A549 (cell line): ENCODE measurements around the gene CAB39. TPM values are rescaled to one million over a fixed set of nuclear protein-coding genes. Genes with fewer than 3 reads are reported as not detected.

ENCODE experiments used
- ATAC-seq, 2 experiments: fragments of 200-7000 bp in 1 of 2; fragments of >200 bp in 1 of 2; cut with Nextera tagmentation in 1 of 2; cut with Tn5 transposase in 1 of 2; 3 replicates each; pipeline versions ENCODE4 v1.8.0 to v1.9.1; 2018 to 2020; ENCODE audit warnings: mild to moderate bottlenecking in 1 of 2, moderate library complexity in 1 of 2
- CTCF ChIA-PET: fragments of 300-600 bp; sonication (Branson Sonifier 250); formaldehyde crosslinking; extraction: SDS; loops from one replicate; lab custom pipeline; 2021; ENCODE audit warnings: antibody characterized with exemption, inconsistent platforms; lab: Yijun Ruan, JAX
- POLR2A ChIA-PET: fragments of 350-600 bp; formaldehyde crosslinking; extraction: SDS; loops from one replicate; lab custom pipeline; 2021; ENCODE audit warnings: antibody characterized with exemption, inconsistent platforms; lab: Yijun Ruan, JAX
- DNase-seq, 2 experiments: peaks; one replicate each; pipeline versions ENCODE4 v3.0.0 to v3.0.0-alpha.2; 2011 to 2016; ENCODE audit warnings: low read depth in 1 of 2, low spot score in 1 of 2
- FAIRE-seq: peaks from 2 replicates; lab custom pipeline; 2011; peaks lifted over from hg19 to GRCh38; lab: Jason Lieb, UNC
- H3K27ac ChIP-seq, 2 experiments: fragments of >200 bp; sonication (Bioruptor Twin); formaldehyde crosslinking; 3 replicates each; pipeline ENCODE4 v1.5.1; 2016 to 2017
- H3K4me1 ChIP-seq: fragments of >200 bp; sonication (Bioruptor Twin); formaldehyde crosslinking; 3 replicates; pipeline ENCODE4 v1.6.1; 2016
- H3K4me2 ChIP-seq: fragments of >200 bp; sonication (Bioruptor Twin); formaldehyde crosslinking; 3 replicates; pipeline ENCODE4 v1.6.1; 2016
- H3K4me3 ChIP-seq: fragments of >200 bp; sonication (Bioruptor Twin); formaldehyde crosslinking; 3 replicates; pipeline ENCODE4 v1.5.1; 2016
- H3K9me3 ChIP-seq: fragments of >200 bp; sonication (Bioruptor Twin); formaldehyde crosslinking; 3 replicates; pipeline ENCODE4 v1.6.1; 2016
- CBX2 ChIP-seq: fragments of 200-600 bp; sonication (generic); IDR thresholded peaks from 2 replicates; pipeline ENCODE4 v1.6.1; 2016; ENCODE audit warnings: low read depth, mild to moderate bottlenecking, borderline replicate concordance
- CHD2 ChIP-seq: fragments of 150-350 bp; IDR thresholded peaks from 2 replicates; pipeline ENCODE4 v1.6.1; 2014; ENCODE audit warnings: low read length; ENCODE audit not compliant: partially characterized antibody
- CHD4 ChIP-seq: fragments of 200-600 bp; sonication (generic); IDR thresholded peaks from 2 replicates; pipeline ENCODE4 v1.6.1; 2016; ENCODE audit warnings: antibody characterized with exemption, mild to moderate bottlenecking, borderline replicate concordance
- EP300 ChIP-seq, 2 experiments: fragments of >200 bp; sonication (Bioruptor Twin); formaldehyde crosslinking; IDR thresholded peaks; 2 replicates in 1 of 2; 3 replicates in 1 of 2; pipeline ENCODE4 v1.6.1; 2016 to 2017
- ESRRA ChIP-seq: fragments of 150-350 bp; IDR thresholded peaks from 2 replicates; pipeline ENCODE4 v1.6.1; 2014; ENCODE audit warnings: mild to moderate bottlenecking, low read length, borderline replicate concordance
- HOXB5 ChIP-seq: fragments of 250-450 bp; sonication (Bioruptor Pico); IDR thresholded peaks from 2 replicates; pipeline ENCODE4 v1.5.0; 2020; ENCODE audit warnings: mild to moderate bottlenecking, moderate library complexity
- JUNB ChIP-seq: fragments of >200 bp; sonication (Bioruptor Twin); formaldehyde crosslinking; IDR thresholded peaks from 2 replicates; pipeline ENCODE4 v1.6.1; 2016
- KDM1A ChIP-seq: fragments of 200-600 bp; sonication (generic); IDR thresholded peaks from 2 replicates; pipeline ENCODE4 v1.6.1; 2016; ENCODE audit warnings: low read depth, mild to moderate bottlenecking
- NFE2L2 ChIP-seq: fragments of 150-350 bp; conservative IDR thresholded peaks from 2 replicates; pipeline ENCODE4 v1.6.1; 2014; ENCODE audit warnings: low read length
- PHF8 ChIP-seq: fragments of 200-600 bp; sonication (generic); IDR thresholded peaks from 2 replicates; pipeline ENCODE4 v1.6.1; 2016; ENCODE audit warnings: low read depth, mild to moderate bottlenecking, antibody characterized with exemption, moderate library complexity, borderline replicate concordance
- POLR2AphosphoS2 ChIP-seq: conservative IDR thresholded peaks from 2 replicates; pipeline ENCODE4 v1.6.1; 2012; ENCODE audit warnings: low read length, improper control_type of control experiment, inconsistent platforms
- RARB ChIP-seq: fragments of 250-450 bp; sonication (Bioruptor Pico); IDR thresholded peaks from 2 replicates; pipeline ENCODE4 v1.8.0; 2021; ENCODE audit warnings: mild to moderate bottlenecking, moderate library complexity
- RFX5 ChIP-seq: fragments of 450-650 bp; IDR thresholded peaks from 2 replicates; pipeline ENCODE4 v1.7.1; 2014; ENCODE audit warnings: antibody characterized with exemption, mild to moderate bottlenecking, moderate library complexity
- RNF2 ChIP-seq: fragments of 200-600 bp; sonication (generic); IDR thresholded peaks from 2 replicates; pipeline ENCODE4 v1.6.1; 2016; ENCODE audit warnings: low read depth, mild to moderate bottlenecking, antibody characterized with exemption, moderate library complexity, borderline replicate concordance
- SREBF2 ChIP-seq: fragments of 450-650 bp; IDR thresholded peaks from 2 replicates; pipeline ENCODE4 v1.6.1; 2014; ENCODE audit warnings: mild to moderate bottlenecking, moderate library complexity
- TFCP2L1 ChIP-seq: fragments of 250-450 bp; sonication (Bioruptor Pico); IDR thresholded peaks from 2 replicates; pipeline ENCODE4 v1.5.0; 2021; ENCODE audit warnings: mild to moderate bottlenecking
- TP53 ChIP-seq: fragments of 250-450 bp; sonication (Bioruptor Pico); IDR thresholded peaks from 2 replicates; pipeline ENCODE4 v1.5.0; 2021; ENCODE audit warnings: mild to moderate bottlenecking, moderate library complexity
- ZFP36 ChIP-seq: fragments of 450-650 bp; IDR thresholded peaks from 2 replicates; pipeline ENCODE4 v1.6.1; 2014; ENCODE audit warnings: borderline replicate concordance; ENCODE audit not compliant: partially characterized antibody
- ZSCAN20 ChIP-seq: fragments of 250-450 bp; sonication (Bioruptor Pico); IDR thresholded peaks from 2 replicates; pipeline ENCODE4 v1.8.0; 2022; ENCODE audit warnings: mild to moderate bottlenecking, moderate library complexity
- WGBS: methylation state at CpG from one replicate; pipeline ENCODE4 v1.1.6; 2017; ENCODE audit errors: missing lambda C conversion rate; 5-methylcytosine and 5-hydroxymethylcytosine counted together
- polyA plus RNA-seq, 4 experiments: library from polyadenylated mRNA; depleted of rRNA in 3 of 4; stranded (reverse); fragments of >200 nt; fragmentation: RNase III in 1 of 4; extraction: RNeasy Plus Mini Kit Qiagen cat#74134 plus additional on column Dnase treatment in 1 of 4; gene quantifications; 2 replicates in 3 of 4; 3 replicates in 1 of 4; pipeline ENCODE4 v1.2.3, GENCODE V29; 2011 to 2017
- TF ChIP-seq, protein P1 (sequence below): fragments of >200 bp; sonication (Bioruptor Twin); formaldehyde crosslinking; IDR thresholded peaks from 3 replicates; pipeline ENCODE4 v1.6.1; 2016
- TF ChIP-seq, protein P2 (sequence below): fragments of 450-650 bp; IDR thresholded peaks from 2 replicates; pipeline ENCODE4 v1.6.1; 2014; ENCODE audit warnings: antibody characterized with exemption
- TF ChIP-seq, protein P3 (sequence below): fragments of 250-450 bp; sonication (Bioruptor Pico); IDR thresholded peaks from 2 replicates; pipeline ENCODE4 v1.5.0; 2021; ENCODE audit warnings: mild to moderate bottlenecking, moderate library complexity, borderline replicate concordance
- TF ChIP-seq, protein P4 (sequence below): fragments of 200-600 bp; sonication (generic); IDR thresholded peaks from 2 replicates; pipeline ENCODE4 v1.6.1; 2016; ENCODE audit warnings: antibody characterized with exemption, mild to moderate bottlenecking, moderate library complexity
- TF ChIP-seq, protein P5 (sequence below): fragments of 250-450 bp; sonication (Bioruptor Pico); IDR thresholded peaks from 2 replicates; pipeline ENCODE4 v1.5.0; 2020; ENCODE audit warnings: low read depth, mild to moderate bottlenecking, moderate library complexity
- TF ChIP-seq, protein P6 (sequence below): fragments of 150-350 bp; IDR thresholded peaks from 2 replicates; pipeline ENCODE4 v1.6.1; 2014; ENCODE audit warnings: low read depth, mild to moderate bottlenecking, low read length
- TF ChIP-seq, protein P7 (sequence below): fragments of >200 bp; sonication (Bioruptor Twin); formaldehyde crosslinking; IDR thresholded peaks from 2 replicates; pipeline ENCODE4 v1.6.1; 2016

The CAB39 gene
- polyA plus RNA-seq, 2 of the 4 experiments (the other 2 are of a cell fraction) = 28.4 to 54.2 TPM

DNA sequence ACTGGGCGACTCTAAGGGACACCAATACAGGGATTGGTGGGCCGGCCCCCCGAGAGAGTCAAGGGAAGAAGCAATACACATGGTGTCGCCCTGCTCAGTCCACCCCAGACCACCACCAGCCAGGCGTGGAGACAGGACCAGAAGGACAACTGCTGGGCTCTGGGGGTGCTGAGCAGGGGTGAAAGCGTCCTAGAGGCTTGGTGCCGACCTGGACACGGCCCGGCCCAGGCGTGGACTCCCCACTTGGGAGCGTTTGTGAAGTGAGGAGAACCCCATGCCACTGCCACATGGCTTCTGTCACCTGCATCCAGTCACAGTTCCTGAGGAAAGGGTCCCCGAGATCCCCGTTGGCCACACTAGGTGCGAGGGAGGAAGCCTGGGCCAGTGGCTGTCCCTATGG, 116.7 kb downstream of the CAB39 start:
- H3K27ac ChIP-seq = no peak overlapping the region
- FAIRE-seq (no peak), ATAC-seq (no peak), DNase-seq (no peak)
- TF ChIP-seq RNF2 (no peak), ZFP36 (no peak), ZSCAN20 (CRISPR knock-in tag) (no peak), TP53 (CRISPR knock-in tag) (no peak), EP300 (IDR thresholded peaks at IDR 0.05) (no peak), ESRRA (no peak), TFCP2L1 (CRISPR knock-in tag) (no peak), POLR2AphosphoS2 (no peak), RARB (CRISPR knock-in tag) (no peak)
- TF ChIP-seq, protein P1, sequence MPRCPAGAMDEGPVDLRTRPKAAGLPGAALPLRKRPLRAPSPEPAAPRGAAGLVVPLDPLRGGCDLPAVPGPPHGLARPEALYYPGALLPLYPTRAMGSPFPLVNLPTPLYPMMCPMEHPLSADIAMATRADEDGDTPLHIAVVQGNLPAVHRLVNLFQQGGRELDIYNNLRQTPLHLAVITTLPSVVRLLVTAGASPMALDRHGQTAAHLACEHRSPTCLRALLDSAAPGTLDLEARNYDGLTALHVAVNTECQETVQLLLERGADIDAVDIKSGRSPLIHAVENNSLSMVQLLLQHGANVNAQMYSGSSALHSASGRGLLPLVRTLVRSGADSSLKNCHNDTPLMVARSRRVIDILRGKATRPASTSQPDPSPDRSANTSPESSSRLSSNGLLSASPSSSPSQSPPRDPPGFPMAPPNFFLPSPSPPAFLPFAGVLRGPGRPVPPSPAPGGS = no peak
- TF ChIP-seq, protein P2, sequence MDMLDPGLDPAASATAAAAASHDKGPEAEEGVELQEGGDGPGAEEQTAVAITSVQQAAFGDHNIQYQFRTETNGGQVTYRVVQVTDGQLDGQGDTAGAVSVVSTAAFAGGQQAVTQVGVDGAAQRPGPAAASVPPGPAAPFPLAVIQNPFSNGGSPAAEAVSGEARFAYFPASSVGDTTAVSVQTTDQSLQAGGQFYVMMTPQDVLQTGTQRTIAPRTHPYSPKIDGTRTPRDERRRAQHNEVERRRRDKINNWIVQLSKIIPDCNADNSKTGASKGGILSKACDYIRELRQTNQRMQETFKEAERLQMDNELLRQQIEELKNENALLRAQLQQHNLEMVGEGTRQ = no peak
- ChIA-PET POLR2A (no interaction called here), CTCF (interaction anchor here (4.3 kb wide), 1 partner anchor 19 kb away, joined by 27 read pairs; no protein-coding TSS in a partner anchor)
- peaks cover 6% of the 10 kb centered on the region; the same call in 2 of the 3 replicates for H3K9me3 ChIP-seq
- H3K4me2 ChIP-seq = no peak overlapping the region
- H3K4me3 ChIP-seq = no peak overlapping the region
- no peaks in the 10 kb centered on the region for H3K4me1 ChIP-seq
- WGBS = 72% methylated on average over 7 of the region's 14 CpGs

DNA sequence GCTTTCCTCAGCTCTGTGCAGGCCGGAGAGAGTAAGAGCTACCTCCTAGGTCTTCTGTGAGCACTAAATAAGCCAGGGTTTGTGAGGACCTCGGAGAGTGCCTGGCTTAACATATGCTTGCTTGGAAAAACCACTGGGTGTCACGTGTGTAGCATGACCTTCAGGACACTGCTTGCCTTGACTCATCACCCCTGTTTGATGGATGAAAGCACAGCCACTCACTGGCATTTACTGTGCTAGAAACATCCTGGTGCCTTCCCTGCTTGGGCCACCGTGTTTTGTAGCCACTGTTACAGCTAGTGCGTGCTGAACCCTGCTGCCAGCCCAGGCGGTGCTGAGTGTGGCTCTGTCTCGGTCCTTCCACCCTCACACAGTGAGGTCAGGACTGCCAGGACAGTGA, 117.3 kb downstream of the CAB39 start:
- WGBS = 74% methylated on average over 7 of the region's 7 CpGs
- DNase-seq = no peak
- no peak for FAIRE-seq

DNA sequence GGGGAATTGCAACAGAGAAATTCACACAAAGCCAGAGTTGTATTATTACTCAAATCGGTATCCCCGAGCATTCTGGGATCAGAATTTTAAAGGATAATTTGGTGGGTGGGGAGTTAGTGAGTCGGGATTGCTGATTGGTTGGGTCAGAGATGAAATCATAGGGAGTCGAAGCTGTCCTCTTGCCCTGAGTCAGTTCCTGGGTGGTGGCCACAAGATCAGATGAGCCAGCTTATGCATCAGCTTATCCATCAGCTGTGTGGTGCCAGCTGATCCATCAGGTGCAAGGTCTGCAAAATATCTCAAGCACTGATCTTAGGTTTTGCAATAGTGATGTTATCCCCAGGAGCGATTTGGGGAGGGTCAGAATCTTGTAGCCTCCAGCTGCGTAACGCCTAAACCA, 117.8 kb downstream of the CAB39 start:
- peaks cover 6% of the 10 kb centered on the region; the same call in 2 of the 3 replicates for H3K9me3 ChIP-seq
- 45% methylated on average over 7 of the region's 7 CpGs for WGBS
- FAIRE-seq (no peak), DNase-seq (no peak), ATAC-seq (no peak)
- no peak overlapping the region for H3K4me3 ChIP-seq
- ChIA-PET POLR2A (no interaction called here), CTCF (interaction anchor here (1.6 to 4.3 kb wide), 2 partner anchors 18 to 157 kb away, joined by 5 to 27 read pairs; no protein-coding TSS in a partner anchor)
- H3K4me2 ChIP-seq = no peak overlapping the region
- no peak overlapping the region for H3K27ac ChIP-seq
- no peaks in the 10 kb centered on the region for H3K4me1 ChIP-seq
- TF ChIP-seq, protein P3, sequence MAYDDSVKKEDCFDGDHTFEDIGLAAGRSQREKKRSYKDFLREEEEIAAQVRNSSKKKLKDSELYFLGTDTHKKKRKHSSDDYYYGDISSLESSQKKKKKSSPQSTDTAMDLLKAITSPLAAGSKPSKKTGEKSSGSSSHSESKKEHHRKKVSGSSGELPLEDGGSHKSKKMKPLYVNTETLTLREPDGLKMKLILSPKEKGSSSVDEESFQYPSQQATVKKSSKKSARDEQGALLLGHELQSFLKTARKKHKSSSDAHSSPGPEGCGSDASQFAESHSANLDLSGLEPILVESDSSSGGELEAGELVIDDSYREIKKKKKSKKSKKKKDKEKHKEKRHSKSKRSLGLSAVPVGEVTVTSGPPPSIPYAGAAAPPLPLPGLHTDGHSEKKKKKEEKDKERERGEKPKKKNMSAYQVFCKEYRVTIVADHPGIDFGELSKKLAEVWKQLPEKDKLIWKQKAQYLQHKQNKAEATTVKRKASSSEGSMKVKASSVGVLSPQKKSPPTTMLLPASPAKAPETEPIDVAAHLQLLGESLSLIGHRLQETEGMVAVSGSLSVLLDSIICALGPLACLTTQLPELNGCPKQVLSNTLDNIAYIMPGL (CRISPR knock-in tag) = no peak
- TF ChIP-seq PHF8 (no peak), TP53 (CRISPR knock-in tag) (no peak), CHD4 (no peak), SREBF2 (no peak), CHD2 (no peak), RFX5 (no peak), JUNB (no peak), ZSCAN20 (CRISPR knock-in tag) (no peak)
- TF ChIP-seq, protein P4, sequence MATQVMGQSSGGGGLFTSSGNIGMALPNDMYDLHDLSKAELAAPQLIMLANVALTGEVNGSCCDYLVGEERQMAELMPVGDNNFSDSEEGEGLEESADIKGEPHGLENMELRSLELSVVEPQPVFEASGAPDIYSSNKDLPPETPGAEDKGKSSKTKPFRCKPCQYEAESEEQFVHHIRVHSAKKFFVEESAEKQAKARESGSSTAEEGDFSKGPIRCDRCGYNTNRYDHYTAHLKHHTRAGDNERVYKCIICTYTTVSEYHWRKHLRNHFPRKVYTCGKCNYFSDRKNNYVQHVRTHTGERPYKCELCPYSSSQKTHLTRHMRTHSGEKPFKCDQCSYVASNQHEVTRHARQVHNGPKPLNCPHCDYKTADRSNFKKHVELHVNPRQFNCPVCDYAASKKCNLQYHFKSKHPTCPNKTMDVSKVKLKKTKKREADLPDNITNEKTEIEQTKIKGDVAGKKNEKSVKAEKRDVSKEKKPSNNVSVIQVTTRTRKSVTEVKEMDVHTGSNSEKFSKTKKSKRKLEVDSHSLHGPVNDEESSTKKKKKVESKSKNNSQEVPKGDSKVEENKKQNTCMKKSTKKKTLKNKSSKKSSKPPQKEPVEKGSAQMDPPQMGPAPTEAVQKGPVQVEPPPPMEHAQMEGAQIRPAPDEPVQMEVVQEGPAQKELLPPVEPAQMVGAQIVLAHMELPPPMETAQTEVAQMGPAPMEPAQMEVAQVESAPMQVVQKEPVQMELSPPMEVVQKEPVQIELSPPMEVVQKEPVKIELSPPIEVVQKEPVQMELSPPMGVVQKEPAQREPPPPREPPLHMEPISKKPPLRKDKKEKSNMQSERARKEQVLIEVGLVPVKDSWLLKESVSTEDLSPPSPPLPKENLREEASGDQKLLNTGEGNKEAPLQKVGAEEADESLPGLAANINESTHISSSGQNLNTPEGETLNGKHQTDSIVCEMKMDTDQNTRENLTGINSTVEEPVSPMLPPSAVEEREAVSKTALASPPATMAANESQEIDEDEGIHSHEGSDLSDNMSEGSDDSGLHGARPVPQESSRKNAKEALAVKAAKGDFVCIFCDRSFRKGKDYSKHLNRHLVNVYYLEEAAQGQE = no peak
- TF ChIP-seq, protein P5, sequence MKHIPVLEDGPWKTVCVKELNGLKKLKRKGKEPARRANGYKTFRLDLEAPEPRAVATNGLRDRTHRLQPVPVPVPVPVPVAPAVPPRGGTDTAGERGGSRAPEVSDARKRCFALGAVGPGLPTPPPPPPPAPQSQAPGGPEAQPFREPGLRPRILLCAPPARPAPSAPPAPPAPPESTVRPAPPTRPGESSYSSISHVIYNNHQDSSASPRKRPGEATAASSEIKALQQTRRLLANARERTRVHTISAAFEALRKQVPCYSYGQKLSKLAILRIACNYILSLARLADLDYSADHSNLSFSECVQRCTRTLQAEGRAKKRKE = no peak
- TF ChIP-seq, protein P6, sequence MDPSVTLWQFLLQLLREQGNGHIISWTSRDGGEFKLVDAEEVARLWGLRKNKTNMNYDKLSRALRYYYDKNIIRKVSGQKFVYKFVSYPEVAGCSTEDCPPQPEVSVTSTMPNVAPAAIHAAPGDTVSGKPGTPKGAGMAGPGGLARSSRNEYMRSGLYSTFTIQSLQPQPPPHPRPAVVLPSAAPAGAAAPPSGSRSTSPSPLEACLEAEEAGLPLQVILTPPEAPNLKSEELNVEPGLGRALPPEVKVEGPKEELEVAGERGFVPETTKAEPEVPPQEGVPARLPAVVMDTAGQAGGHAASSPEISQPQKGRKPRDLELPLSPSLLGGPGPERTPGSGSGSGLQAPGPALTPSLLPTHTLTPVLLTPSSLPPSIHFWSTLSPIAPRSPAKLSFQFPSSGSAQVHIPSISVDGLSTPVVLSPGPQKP = no peak
- TF ChIP-seq, protein P7, sequence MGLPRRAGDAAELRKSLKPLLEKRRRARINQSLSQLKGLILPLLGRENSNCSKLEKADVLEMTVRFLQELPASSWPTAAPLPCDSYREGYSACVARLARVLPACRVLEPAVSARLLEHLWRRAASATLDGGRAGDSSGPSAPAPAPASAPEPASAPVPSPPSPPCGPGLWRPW = no peak

More for the DNA sequence above, 117.3 kb downstream of the CAB39 start:
- ChIA-PET POLR2A (no interaction called here), CTCF (interaction anchor here (1.6 to 4.3 kb wide), 2 partner anchors 18 to 157 kb away, joined by 5 to 27 read pairs; no protein-coding TSS in a partner anchor)
- H3K4me1 ChIP-seq = no peaks in the 10 kb centered on the region
- peaks cover 6% of the 10 kb centered on the region; the same call in 2 of the 3 replicates for H3K9me3 ChIP-seq
- no peak for TF ChIP-seq ZSCAN20 (CRISPR knock-in tag)
- TF ChIP-seq NFE2L2 = no peak
- no peak for TF ChIP-seq CBX2
- TF ChIP-seq HOXB5 (CRISPR knock-in tag) = no peak
- no peak for TF ChIP-seq KDM1A
- H3K4me3 ChIP-seq = no peak overlapping the region
- H3K4me2 ChIP-seq = no peak overlapping the region
- no peak; a peak in 1 of 6 replicates for ATAC-seq
- H3K27ac ChIP-seq = no peak overlapping the region
